ENCODE results near the gene ZNF100.

DNA sequence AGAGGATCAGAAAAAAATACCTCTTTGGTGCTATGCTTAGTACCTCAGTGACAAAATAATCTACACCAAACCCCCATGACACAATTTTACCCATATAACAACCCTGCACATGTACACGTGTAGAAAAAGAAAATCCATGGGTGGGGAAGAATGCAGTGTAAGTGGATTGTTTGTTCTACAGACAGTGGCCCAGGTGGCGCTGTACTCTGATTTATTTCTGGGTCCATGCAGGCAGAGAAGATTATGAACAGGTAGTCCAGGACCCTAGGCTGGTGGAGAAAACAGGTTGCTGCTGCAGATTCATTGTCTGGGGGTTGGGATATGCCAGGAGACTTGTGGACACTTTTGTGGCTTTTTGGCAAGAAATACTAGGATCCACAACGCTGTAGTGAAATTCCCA, 9.1 kb downstream of the ZNF100 start:
- TF ChIP-seq, protein P1, sequence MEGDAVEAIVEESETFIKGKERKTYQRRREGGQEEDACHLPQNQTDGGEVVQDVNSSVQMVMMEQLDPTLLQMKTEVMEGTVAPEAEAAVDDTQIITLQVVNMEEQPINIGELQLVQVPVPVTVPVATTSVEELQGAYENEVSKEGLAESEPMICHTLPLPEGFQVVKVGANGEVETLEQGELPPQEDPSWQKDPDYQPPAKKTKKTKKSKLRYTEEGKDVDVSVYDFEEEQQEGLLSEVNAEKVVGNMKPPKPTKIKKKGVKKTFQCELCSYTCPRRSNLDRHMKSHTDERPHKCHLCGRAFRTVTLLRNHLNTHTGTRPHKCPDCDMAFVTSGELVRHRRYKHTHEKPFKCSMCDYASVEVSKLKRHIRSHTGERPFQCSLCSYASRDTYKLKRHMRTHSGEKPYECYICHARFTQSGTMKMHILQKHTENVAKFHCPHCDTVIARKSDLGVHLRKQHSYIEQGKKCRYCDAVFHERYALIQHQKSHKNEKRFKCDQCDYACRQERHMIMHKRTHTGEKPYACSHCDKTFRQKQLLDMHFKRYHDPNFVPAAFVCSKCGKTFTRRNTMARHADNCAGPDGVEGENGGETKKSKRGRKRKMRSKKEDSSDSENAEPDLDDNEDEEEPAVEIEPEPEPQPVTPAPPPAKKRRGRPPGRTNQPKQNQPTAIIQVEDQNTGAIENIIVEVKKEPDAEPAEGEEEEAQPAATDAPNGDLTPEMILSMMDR (IDR thresholded peaks at IDR 0.05) = no peak
- TF ChIP-seq POLR2A (IDR thresholded peaks at IDR 0.05) = no peak

Data from suprapubic skin (tissue), 3 donors.